GM23338 (cell line): ENCODE measurements around the gene PEDS1. TPM values are rescaled to one million over a fixed set of nuclear protein-coding genes. Genes with fewer than 3 reads are reported as not detected.

Experiments
- ATAC-seq: fragments of 200-7000 bp; cut with Tn5 transposase; 3 replicates; pipeline ENCODE4 v1.9.1; 2020
- DNase-seq: peaks from one replicate; pipeline ENCODE4 v3.0.0-alpha.2; 2015; ENCODE audit warnings: low spot score
- H2AFZ ChIP-seq: fragments of 200-600 bp; sonication (generic); 2 replicates; pipeline ENCODE4 v1.8.0; 2016; ENCODE audit warnings: antibody characterized with exemption, mild to moderate bottlenecking, moderate library complexity
- H3F3A ChIP-seq: fragments of 200-600 bp; sonication (generic); replicated peaks from 2 replicates; pipeline ENCODE4 v1.8.0; 2017; ENCODE audit warnings: antibody characterized with exemption, mixed run types, low read depth
- H3K27ac ChIP-seq: fragments of 200-600 bp; sonication (generic); 2 replicates; pipeline ENCODE4 v1.6.1; 2016; ENCODE audit warnings: low read depth
- H3K27me3 ChIP-seq: fragments of 200-600 bp; sonication (generic); 2 replicates; pipeline ENCODE4 v1.8.0; 2016; ENCODE audit warnings: mild to moderate bottlenecking, mixed run types, moderate library complexity; ENCODE audit not compliant: insufficient read depth
- H3K36me3 ChIP-seq: fragments of 200-600 bp; sonication (generic); 2 replicates; pipeline ENCODE4 v1.8.0; 2016; ENCODE audit warnings: mild to moderate bottlenecking; ENCODE audit not compliant: insufficient read depth
- H3K4me1 ChIP-seq: fragments of 200-600 bp; sonication (generic); 2 replicates; pipeline ENCODE4 v1.8.0; 2016; ENCODE audit warnings: mild to moderate bottlenecking, moderate library complexity; ENCODE audit not compliant: insufficient read depth
- H3K4me2 ChIP-seq: fragments of 200-600 bp; sonication (generic); 2 replicates; pipeline ENCODE4 v1.7.1; 2017; ENCODE audit warnings: mixed run types
- H3K4me3 ChIP-seq: fragments of 200-600 bp; sonication (generic); 2 replicates; pipeline ENCODE4 v1.6.1; 2016; ENCODE audit warnings: mixed run types
- H3K79me2 ChIP-seq: fragments of 200-600 bp; sonication (generic); replicated peaks from 2 replicates; pipeline ENCODE4 v1.8.0; 2017; ENCODE audit warnings: mild to moderate bottlenecking; ENCODE audit not compliant: insufficient read depth
- H3K9me2 ChIP-seq: fragments of 200-600 bp; sonication (generic); 2 replicates; pipeline ENCODE4 v1.8.0; 2017; ENCODE audit not compliant: insufficient read depth
- H4K20me1 ChIP-seq: fragments of 200-600 bp; sonication (generic); replicated peaks from 2 replicates; pipeline ENCODE4 v1.8.0; 2017; ENCODE audit warnings: mild to moderate bottlenecking; ENCODE audit not compliant: insufficient read depth
- H3K27ac Mint-ChIP-seq: 2 replicates; pipeline ENCODE4 v1.8.0; 2020; ENCODE audit warnings: inconsistent platforms, mild to moderate bottlenecking, moderate library complexity, mixed read lengths
- H3K27me3 Mint-ChIP-seq: 3 replicates; pipeline ENCODE4 v1.8.0; 2022; ENCODE audit warnings: low read depth, mild to moderate bottlenecking, moderate library complexity, mixed read lengths, inconsistent platforms; ENCODE audit not compliant: insufficient read depth, poor library complexity
- H3K36me3 Mint-ChIP-seq: 3 replicates; pipeline ENCODE4 v1.8.0; 2021; ENCODE audit warnings: low read depth, mild to moderate bottlenecking, inconsistent platforms, moderate library complexity, mixed read lengths
- H3K4me1 Mint-ChIP-seq: 3 replicates; pipeline ENCODE4 v1.8.0; 2020; ENCODE audit warnings: mild to moderate bottlenecking, inconsistent platforms, mixed read lengths
- H3K4me3 Mint-ChIP-seq: 3 replicates; pipeline ENCODE4 v1.8.0; 2021; ENCODE audit warnings: moderate library complexity, mild to moderate bottlenecking, inconsistent platforms, mixed read lengths
- H3K9me3 Mint-ChIP-seq: 3 replicates; pipeline ENCODE4 v1.8.0; 2020; ENCODE audit warnings: moderate library complexity, mild to moderate bottlenecking, inconsistent platforms, mixed read lengths
- ETS1 ChIP-seq: IDR thresholded peaks from 2 replicates; pipeline ENCODE4 v1.6.1; 2016; ENCODE audit warnings: antibody characterized with exemption
- POLR2AphosphoS5 ChIP-seq: IDR thresholded peaks from 2 replicates; pipeline ENCODE4 v1.6.1; 2016; ENCODE audit warnings: antibody characterized with exemption, low read depth
- REST ChIP-seq: IDR thresholded peaks from one replicate; pipeline ENCODE4 v1.6.1; 2018; ENCODE audit warnings: antibody characterized with exemption; ENCODE audit not compliant: unreplicated experiment
- ZNF462 ChIP-seq: fragments of 250-450 bp; sonication (Bioruptor Pico); IDR thresholded peaks from 2 replicates; pipeline ENCODE4 v1.5.0; 2020; ENCODE audit warnings: mild to moderate bottlenecking, moderate library complexity
- polyA plus RNA-seq: library from polyadenylated mRNA; unstranded; fragments of >200 nt; fragmentation: Nextera tagmentation; extraction: Ambion mirVana; gene quantifications from 2 replicates; pipeline ENCODE4 v1.2.1, GENCODE V29; 2016
- total RNA-seq: library from RNA; depleted of rRNA; stranded (reverse); fragments of >200 nt; shearing (Covaris generic); gene quantifications from 2 replicates; pipeline ENCODE4 v1.2.3, GENCODE V29; 2014

Gene PEDS1
- total and polyA plus RNA-seq, 2 experiments from 2014 or later, result 34.5 to 43.6 TPM

- H3K27ac Mint-ChIP-seq, result peak overlapping the region; percentile 58; the same call in 1 of the 2 replicates
- H3K79me2 ChIP-seq, result peaks cover 29% of the 10 kb centered on the region
- ATAC-seq, result no peak
These were observed 41.5 kb upstream of the PEDS1 start for GRCh38 chr20:50194831-50195523.

GRCh38 chr20:50194422-50194830, 40.9 kb upstream of the PEDS1 start:
- no peak overlapping the region for H2AFZ ChIP-seq
- TF ChIP-seq POLR2AphosphoS5 (peak; percentile 13; the same call in 1 of the 2 replicates), ETS1 (no peak), ZNF462 (CRISPR knock-in tag) (no peak)

More at GRCh38 chr20:50194831-50195523, 41.5 kb upstream of the PEDS1 start:
- Histone ChIP-seq H3F3A (0 out of 2 replicates have a peak, but pooled peaks cover 8% of the 10 kb centered on the region), H3K36me3 (no peaks in the 10 kb centered on the region), H3K27me3 (no peaks in the 10 kb centered on the region), H4K20me1 (no peaks in the 10 kb centered on the region; the same call in 1 of the 2 replicates), H3K4me3 (no peak overlapping the region), H3K4me1 (peaks cover 23% of the 10 kb centered on the region), H2AFZ (no peak overlapping the region), H3K4me2 (peak overlapping the region; percentile 100; the same call in 1 of the 2 replicates), H3K27ac (0 out of 2 replicates have a peak overlapping the region, but pooled peaks have one; percentile 26), H3K9me2 (no peaks in the 10 kb centered on the region)
- Mint-ChIP-seq H3K36me3 (peaks cover 32% of the 10 kb centered on the region), H3K9me3 (peaks cover 19% of the 10 kb centered on the region), H3K4me3 (peak overlapping the region; percentile 32; the same call in 1 of the 3 replicates), H3K4me1 (peaks cover 42% of the 10 kb centered on the region), H3K27me3 (peaks cover 13% of the 10 kb centered on the region)
- TF ChIP-seq POLR2AphosphoS5, result peak; percentile 9; the same call in 1 of the 2 replicates
- TF ChIP-seq REST, result no peak
- no peak for DNase-seq

More at GRCh38 chr20:50194422-50194830, 40.9 kb upstream of the PEDS1 start:
- Mint-ChIP-seq H3K27me3 (peaks cover 13% of the 10 kb centered on the region), H3K4me3 (peak overlapping the region; percentile 32; the same call in 2 of the 3 replicates), H3K9me3 (peaks cover 13% of the 10 kb centered on the region), H3K27ac (no peak overlapping the region), H3K36me3 (peaks cover 26% of the 10 kb centered on the region), H3K4me1 (peaks cover 43% of the 10 kb centered on the region)
- H3K79me2 ChIP-seq, result peaks cover 29% of the 10 kb centered on the region
- H3F3A ChIP-seq, result 0 out of 2 replicates have a peak, but pooled peaks cover 8% of the 10 kb centered on the region
- DNase-seq, result no peak
- peak overlapping the region; percentile 72; the same call in 1 of the 2 replicates for H3K27ac ChIP-seq
- no peaks in the 10 kb centered on the region for H3K9me2 ChIP-seq
- no peaks in the 10 kb centered on the region for H3K36me3 ChIP-seq
- H3K4me1 ChIP-seq, result peaks cover 23% of the 10 kb centered on the region
- no peaks in the 10 kb centered on the region; the same call in 1 of the 2 replicates for H4K20me1 ChIP-seq
- H3K27me3 ChIP-seq, result no peaks in the 10 kb centered on the region
- no peak for ATAC-seq
- H3K4me2 ChIP-seq, result peak overlapping the region; percentile 100
- peak overlapping the region; percentile 90; the same call in 1 of the 2 replicates for H3K4me3 ChIP-seq
